B cell (primary cell): Measurements from ENCODE around the gene SMAD2.

Source experiments
- CTCF ChIP-seq: fragments of 200-600 bp; IDR thresholded peaks from one replicate; pipeline ENCODE4 v1.8.0; 2022; ENCODE audit warnings: antibody characterized with exemption, mild to moderate bottlenecking
- EZH2 ChIP-seq: IDR thresholded peaks from 2 replicates; pipeline ENCODE4 v1.6.1; 2012; ENCODE audit warnings: borderline replicate concordance, low read depth, mild to moderate bottlenecking, moderate library complexity, low read length; ENCODE audit not compliant: insufficient read depth, poor library complexity, severe bottlenecking

GRCh38 chr18:47802802-47803201 is 127.7 kb downstream of the SMAD2 start:
- TF ChIP-seq CTCF: no peak
- TF ChIP-seq EZH2: no peak
